HUDEP-2 (cell line): ENCODE measurements around the gene RAPSN.
A peak's percentile ranks its signal among the peaks of the same experiment; 100 is the strongest.

Source experiments
- DNase-seq, 76 experiments: peaks; one replicate each; lab custom pipeline; 2025; ENCODE audit not compliant: unreplicated experiment in 76 of 76; lab: John Stamatoyannopoulos, UW

RAPSN gene

DNA sequence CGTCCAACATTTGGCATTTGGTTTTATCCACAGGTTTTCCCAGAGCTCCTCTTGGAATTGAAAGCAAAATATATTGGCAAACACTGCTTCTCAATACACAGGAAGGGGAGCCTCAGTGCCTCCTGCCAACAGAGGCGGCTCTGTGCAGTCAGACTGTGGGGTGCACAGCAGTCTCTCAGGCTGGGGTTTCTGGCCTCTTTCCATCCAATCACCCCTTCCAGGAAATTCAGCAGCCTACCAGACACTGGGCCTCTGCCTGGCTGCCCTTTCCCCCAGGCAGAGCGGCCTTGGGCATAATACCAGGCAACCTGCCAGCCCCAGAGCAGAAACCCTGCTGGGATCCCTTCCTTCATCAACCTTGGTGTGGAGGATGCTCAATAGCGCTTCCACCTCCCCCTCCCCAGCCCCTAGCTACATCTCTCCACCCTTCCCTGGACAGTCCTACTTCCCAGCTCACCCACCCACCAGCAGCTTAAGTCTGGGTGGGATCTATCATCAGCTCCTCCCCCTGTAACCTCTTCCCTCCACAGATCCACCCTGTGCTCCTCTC, 17.8 kb upstream of the RAPSN start:
- DNase-seq = no peak

- DNase-seq = no peak
These were observed 17.3 kb upstream of the RAPSN start for GRCh38 chr11:47466201-47466600.

- peak in 1 of 76 experiments; percentile 1 for DNase-seq
These were observed 15.5 kb upstream of the RAPSN start for GRCh38 chr11:47464483-47464882.

GRCh38 chr11:47461876-47462275, 12.9 kb upstream of the RAPSN start:
- no peak for DNase-seq

DNA sequence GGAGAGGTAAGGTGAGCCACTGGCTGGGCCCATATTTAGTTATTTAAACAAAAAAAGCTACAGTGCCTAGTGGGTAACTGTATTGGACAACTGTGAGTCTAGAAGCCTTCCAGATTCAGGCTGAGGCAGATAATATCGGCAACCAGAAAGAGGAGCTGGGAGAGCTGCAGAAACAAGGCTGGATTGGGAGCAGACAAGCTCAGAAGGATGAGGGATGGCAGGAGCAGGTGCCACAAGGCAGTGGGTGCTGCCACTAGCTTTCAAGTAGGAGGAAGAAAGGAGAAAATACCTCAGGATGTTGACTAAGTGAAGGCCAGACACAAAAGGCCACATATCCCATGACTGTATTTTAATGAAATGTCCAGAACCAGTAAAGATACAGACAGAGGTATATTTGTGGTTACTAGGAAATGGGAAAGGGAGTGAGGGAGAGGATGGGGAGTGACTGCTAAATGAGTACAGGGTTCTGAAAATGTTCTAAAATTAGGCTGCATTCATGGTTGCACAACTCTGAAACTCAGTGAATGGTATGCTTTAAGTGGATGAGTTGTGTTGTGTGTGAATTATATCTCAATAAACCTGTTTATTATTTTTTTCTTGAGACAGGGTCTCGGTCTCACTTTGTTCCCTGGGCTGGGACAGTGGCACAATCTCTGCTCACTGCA, 11.8 kb upstream of the RAPSN start:
- no peak for DNase-seq

GRCh38 chr11:47454258-47454671, 5.3 kb upstream of the RAPSN start:
- DNase-seq = peak in 70 of 76 experiments; percentile 3 to 80 (median 52)

DNA sequence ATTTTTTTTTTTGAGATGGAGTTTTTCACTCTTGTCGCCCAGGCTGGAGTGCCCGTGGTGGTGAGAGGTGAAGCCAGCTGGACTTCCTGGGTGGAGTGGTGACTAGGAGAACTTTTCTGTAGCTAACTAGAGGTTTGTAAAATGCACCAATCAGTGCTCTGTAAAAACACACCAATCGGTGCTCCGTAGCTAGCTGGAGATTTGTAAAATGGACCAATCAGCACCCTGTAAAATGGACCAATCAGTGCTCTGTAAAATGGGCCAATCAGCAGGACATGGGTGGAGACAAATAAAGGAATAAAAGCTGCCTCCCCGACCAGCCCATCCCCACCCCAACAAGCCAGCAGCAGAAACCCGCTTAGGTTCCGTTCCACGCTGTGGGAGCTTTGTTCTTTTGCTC, 4.4 kb upstream of the RAPSN start:
- no peak for DNase-seq

GRCh38 chr11:47451990-47452389, 3.1 kb upstream of the RAPSN start:
- no peak for DNase-seq

- no peak for DNase-seq
These were observed 2.5 kb upstream of the RAPSN start for GRCh38 chr11:47451436-47451835.

GRCh38 chr11:47449541-47449940, 605 bp upstream of the RAPSN start:
- DNase-seq = no peak

DNA sequence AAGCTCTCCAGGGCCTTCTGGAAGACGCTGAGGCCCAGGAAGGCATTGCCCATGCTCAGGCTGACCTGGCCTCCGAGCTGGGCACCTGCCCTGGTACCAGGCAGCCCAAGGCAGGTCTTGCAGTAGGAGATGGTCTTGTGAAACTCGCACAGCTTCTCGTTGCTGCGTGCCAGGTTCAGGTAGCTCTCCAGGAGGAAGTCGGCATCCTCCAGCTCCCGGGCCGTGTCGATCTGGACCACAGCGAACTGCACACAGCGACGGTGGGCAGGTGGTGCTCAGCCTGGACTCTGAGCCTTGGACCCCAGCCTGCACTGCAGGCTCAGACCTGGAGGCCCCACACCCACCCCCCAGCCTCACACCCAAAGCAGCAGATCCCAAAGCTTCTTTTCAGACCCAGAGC, 1.0 kb downstream of the RAPSN start:
- no peak for DNase-seq

DNA sequence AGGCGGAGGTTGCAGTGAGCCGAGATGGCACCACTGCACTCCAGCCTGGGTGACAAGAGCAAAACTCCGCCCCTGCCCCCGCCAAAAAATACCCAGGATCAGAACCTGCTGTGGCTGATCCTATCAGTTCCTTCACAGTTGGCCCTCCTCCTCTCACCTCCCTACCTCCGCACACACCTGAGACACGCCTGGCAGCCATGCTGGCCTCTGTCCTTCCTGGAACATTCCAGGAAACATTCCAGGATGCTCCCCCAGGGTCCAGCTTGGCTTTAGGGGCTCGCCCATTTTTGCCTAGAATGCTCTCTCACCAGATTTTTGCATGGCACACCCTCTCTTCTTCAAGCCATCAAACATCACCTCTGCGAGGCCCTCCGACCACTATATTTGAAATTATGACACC, 2.1 kb downstream of the RAPSN start:
- DNase-seq = no peak

DNA sequence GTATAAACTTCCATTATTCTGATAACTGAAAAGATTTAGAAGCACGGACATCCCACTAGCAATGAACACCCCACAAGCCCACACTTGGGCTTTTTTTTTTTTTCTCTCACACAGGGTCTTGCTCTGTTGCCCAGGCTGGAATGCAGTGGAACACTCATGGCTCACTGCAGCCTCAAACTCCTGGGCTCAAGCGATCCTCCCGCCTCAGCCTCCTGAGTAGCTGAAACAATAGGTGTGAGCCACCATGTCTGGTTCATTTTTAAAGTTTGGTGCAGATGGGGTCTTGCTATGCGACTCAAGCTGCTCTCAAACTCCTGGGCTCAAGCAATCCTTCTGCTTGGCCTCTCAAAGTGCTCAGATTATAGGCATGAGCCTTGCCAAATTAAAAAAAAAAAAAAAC, 3.1 kb downstream of the RAPSN start:
- no peak for DNase-seq

DNA sequence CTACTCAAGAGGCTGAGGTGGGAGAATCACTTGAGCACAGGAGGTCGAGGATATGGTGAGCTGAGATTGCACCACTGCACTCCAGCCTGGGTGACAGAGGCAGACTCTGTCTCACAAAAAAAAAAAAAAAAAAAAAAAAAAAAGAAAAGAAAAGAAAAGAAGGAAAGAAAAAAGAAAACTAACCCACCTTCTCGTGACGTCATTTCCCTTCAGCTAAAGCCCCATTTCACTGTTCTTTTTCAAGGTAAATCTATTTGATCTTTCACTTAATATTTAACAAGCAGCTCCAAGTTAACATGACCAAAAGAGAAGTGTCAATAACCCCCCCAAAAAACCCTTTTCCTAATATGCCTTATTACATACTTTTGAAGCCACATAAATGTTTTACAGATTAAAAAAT, 5.1 kb downstream of the RAPSN start:
- no peak for DNase-seq

GRCh38 chr11:47443028-47443700, 5.8 kb downstream of the RAPSN start:
- DNase-seq = no peak

- no peak for DNase-seq
These were observed 6.4 kb downstream of the RAPSN start for GRCh38 chr11:47442514-47442913.

GRCh38 chr11:47441421-47441820, 7.5 kb downstream of the RAPSN start:
- no peak for DNase-seq

GRCh38 chr11:47440054-47440476, 8.9 kb downstream of the RAPSN start:
- DNase-seq = no peak

DNA sequence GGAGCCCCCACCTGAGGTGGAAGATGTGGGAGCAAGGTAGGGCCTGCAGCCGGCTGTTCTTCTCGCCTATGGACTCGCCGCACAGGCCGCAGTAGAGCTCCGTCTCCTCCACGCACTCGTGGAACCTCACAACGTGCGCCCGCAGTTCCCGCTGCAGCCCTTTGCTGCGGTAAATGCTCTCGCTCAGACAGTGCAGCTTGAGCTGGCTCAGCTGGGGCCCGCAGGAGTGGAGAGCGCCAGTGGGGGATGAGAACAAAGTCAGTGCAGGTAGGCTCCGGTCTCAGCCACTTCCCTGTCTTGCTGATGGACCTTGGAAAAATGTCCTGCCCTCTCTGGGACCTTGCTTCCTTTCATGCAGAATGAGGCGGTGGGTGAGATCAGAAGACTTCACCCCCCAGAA, 10.2 kb downstream of the RAPSN start:
- DNase-seq = no peak

- DNase-seq = no peak
These were observed 11.1 kb downstream of the RAPSN start for GRCh38 chr11:47437746-47438418.

DNA sequence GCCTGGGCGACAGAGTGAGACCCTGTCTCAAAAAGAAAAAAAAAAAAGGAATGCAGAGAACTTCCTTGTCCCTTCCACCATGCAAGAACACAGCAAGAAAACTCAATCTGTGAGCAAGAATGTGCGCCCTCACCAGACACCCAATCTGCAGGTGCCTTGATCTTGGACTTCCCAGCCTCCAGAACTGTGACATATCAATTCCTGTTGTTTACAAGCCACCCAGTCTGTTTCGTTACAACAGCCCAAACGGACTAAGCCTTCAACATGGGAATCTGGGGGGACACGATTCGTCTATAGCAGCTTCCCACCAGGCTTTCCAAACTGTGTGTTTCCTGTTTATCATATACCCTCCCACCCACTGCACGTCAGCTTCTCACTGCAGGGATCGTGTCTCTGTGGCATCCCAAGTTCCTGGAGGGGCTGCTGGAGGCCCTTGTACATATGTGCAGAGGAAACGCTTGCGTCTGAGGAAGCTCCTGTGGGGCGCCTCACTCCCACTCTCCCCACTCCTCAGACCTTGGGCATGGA, 11.7 kb downstream of the RAPSN start:
- no peak for DNase-seq
